Purkinje cell (primary cell): ENCODE data around the gene OR5D13. TPM values are rescaled to one million over a fixed set of nuclear protein-coding genes. Genes with fewer than 3 reads are reported as not detected.

Source experiments
- polyA plus RNA-seq: library from polyadenylated mRNA; unstranded; fragments of >200 nt; fragmentation: Nextera tagmentation; gene quantifications from 2 replicates; pipeline ENCODE4 v1.2.1, GENCODE V29; 2014

The OR5D13 gene, protein sequence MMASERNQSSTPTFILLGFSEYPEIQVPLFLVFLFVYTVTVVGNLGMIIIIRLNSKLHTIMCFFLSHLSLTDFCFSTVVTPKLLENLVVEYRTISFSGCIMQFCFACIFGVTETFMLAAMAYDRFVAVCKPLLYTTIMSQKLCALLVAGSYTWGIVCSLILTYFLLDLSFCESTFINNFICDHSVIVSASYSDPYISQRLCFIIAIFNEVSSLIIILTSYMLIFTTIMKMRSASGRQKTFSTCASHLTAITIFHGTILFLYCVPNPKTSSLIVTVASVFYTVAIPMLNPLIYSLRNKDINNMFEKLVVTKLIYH
- polyA plus RNA-seq: not detected in 2 replicates

DNA sequence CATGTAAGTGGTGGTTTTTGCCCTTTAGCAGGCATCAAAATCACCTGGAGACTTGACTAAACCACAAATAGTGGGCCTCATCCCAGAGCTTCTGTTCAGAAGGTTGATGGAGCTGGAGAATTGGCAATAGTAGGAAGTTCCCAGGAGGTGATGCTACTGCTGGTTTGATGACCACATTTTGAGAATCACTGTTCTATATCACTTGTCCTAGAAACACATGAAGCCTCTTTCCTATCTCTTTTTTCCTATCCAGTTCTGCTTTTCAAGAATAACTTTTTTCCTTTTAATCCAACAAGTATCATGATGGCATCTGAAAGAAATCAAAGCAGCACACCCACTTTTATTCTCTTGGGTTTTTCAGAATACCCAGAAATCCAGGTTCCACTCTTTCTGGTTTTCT, at the start of gene OR5D13:
Gene OR5D13 (plus strand): TSS at position 301 of the 400 bp plus-strand sequence. CDS start 0 bp downstream, at position 301.

DNA sequence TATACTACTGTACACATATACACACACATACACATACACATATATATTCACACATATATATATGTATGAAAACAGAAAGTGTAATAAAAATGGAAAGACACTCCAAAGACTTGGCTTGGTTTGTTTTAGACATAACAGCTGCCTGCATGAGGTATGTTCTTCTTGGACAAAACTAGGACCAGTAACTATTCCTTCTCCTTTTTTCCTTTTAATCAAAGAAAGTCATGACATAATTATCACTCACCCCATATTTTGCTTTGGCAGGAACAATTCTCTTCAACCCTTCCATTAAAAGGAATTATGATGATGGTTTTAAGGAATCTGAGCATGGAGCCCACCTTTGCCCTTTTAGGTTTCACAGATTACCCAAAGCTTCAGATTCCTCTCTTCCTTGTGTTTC, 22.0 kb downstream of the OR5D13 start, which contains the start of gene OR5D14:
Gene OR5D14 (plus strand): TSS at position 301 of the 400 bp plus-strand sequence. CDS start 0 bp downstream, at position 301.

DNA sequence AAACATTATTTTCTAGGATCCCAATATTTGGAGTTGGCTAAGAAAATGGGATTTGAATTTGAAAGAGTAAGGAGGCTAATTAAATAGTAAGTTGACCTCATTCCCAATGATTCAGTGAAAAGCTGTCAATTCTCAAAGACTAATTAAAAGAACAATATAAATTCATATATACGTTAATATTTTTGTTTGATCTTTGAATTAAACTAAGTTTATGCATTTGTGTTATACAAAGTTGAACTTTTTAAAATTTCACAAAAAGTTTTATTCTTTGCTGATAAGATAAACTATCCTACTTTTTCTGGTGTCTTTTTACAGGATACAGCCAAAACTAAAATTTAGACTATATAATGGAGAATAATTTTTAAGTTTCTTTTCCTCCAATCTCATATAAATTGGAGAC, 37.8 kb downstream of the OR5D13 start, which contains the start of gene OR5L1:
Gene OR5L1 (plus strand): TSS at position 301 of the 400 bp plus-strand sequence. CDS start 100 bp downstream, outside the sequence.

DNA sequence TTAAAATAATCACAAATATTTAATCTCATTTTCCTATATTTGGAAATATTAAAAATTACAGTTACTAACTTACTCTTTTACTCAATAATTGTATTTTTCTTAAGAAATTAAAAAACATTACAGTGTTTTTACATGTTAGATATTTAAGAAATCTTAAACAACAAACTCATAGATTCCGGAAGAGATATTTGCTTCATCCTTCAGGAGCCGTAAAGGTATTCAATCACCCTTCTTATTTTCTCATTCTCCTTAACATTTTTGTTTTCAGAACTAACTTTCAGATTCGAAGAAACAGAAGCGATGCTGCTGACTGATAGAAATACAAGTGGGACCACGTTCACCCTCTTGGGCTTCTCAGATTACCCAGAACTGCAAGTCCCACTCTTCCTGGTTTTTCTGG, 46.1 kb downstream of the OR5D13 start, which contains the start of gene OR5D18:
Gene OR5D18 (plus strand): TSS at position 301 of the 400 bp plus-strand sequence. CDS start 0 bp downstream, at position 301.

Other genes with a start within 250 kb of the OR5D13 start
- not detected in 2 replicates for gene OR4C15, start 219.0 kb upstream of the OR5D13 start, polyA plus RNA-seq
- not detected in 2 replicates for gene OR4C16, start 201.3 kb upstream of the OR5D13 start, polyA plus RNA-seq
- gene OR4C11, start 165.8 kb upstream of the OR5D13 start, polyA plus RNA-seq: not detected in 2 replicates
- gene OR4P4, start 138.3 kb upstream of the OR5D13 start, polyA plus RNA-seq: not detected in 2 replicates
- not detected in 2 replicates for gene OR4S2, start 125.1 kb upstream of the OR5D13 start, polyA plus RNA-seq
- not detected in 2 replicates for gene OR4C6, start 111.2 kb upstream of the OR5D13 start, polyA plus RNA-seq
- gene OR5D14, start 22.1 kb downstream of the OR5D13 start, polyA plus RNA-seq: not detected in 2 replicates
- gene OR5L1, start 37.9 kb downstream of the OR5D13 start, polyA plus RNA-seq: not detected in 2 replicates
- gene OR5D18, start 46.2 kb downstream of the OR5D13 start, polyA plus RNA-seq: not detected in 2 replicates
- not detected in 2 replicates for gene OR5L2, start 53.8 kb downstream of the OR5D13 start, polyA plus RNA-seq
- not detected in 2 replicates for gene OR5D16, start 65.3 kb downstream of the OR5D13 start, polyA plus RNA-seq
- not detected in 2 replicates for gene TRIM51, start 109.9 kb downstream of the OR5D13 start, polyA plus RNA-seq
- not detected in 2 replicates for gene OR5W2, start 141.1 kb downstream of the OR5D13 start, polyA plus RNA-seq
- gene OR5I1, start 163.0 kb downstream of the OR5D13 start, polyA plus RNA-seq: not detected in 2 replicates
- not detected in 2 replicates for gene OR10AG1, start 196.5 kb downstream of the OR5D13 start, polyA plus RNA-seq
- gene OR5F1, start 221.2 kb downstream of the OR5D13 start, polyA plus RNA-seq: not detected in 2 replicates